Measurements from ENCODE around the gene LRRC32. TPM values are rescaled to one million over a fixed set of nuclear protein-coding genes. Genes with fewer than 3 reads are reported as not detected.

Gene LRRC32
- total and polyA plus RNA-seq, 2 of the 4 experiments (the other 2 are of a cell fraction): 5.2 to 13.7 TPM

DNA sequence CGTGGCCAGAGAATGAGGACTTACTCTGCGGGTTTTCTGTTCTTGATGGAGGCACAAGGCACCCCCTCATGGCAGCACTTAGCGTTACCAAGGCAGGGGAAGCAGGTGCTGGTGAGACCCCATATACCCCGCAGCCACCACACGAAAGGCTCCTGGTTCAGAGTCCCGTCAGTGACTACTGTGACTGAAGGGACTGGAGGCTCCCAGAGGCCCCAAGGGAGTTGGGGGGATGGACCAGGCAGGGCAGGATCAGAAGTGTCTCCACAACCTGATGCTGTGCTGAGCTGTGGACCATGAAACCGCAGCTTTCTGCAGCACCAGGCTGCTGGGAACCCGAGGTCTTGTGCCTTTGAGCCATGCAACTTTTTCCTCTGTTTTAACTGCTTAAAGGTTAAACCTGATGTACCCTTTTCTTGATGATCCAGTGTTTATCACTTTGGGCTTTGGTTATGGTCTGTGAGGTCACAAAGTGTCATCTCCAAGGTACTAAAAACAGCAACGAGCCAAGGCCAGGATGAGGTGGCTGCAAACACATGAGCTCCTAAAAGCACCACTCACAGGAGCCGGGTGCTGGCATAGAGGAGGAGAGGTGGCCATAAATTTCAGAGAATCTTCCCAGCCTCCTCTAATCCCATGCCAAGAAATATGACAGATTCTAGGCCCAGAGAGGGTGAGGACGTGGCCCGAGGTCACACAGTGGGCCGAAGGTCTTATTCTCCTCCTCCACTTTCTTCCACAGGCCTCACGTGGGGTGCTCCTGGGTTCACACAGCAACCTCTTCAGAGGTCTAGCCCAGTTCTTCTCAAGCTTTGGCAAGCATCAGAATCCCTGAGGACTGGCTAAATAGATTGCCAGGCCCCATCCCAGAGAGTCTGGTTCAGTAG lies 4.2 kb upstream of the LRRC32 start:
- ATAC-seq (ENCODE audit: low read depth): no peak
- no peak overlapping the region for H3K56ac ChIP-seq (ENCODE audit: extremely low read depth, insufficient read depth, low read length)
- H4K8ac ChIP-seq (ENCODE audit: low read depth in 2 of 2, low read length in 2 of 2): no peak overlapping the region
- ChIA-PET CTCF (no interaction called here), POLR2A (ENCODE audit: unreplicated experiment) (interaction anchor here (0.5 kb wide), 1 partner anchor 94 kb away, joined by 6 read pairs; no protein-coding TSS in a partner anchor)
- in situ Hi-C loops (cut with MboI; ENCODE audit: low sequenced_read_pairs) (no loop called here), intact Hi-C loops (cut with micrococcal nuclease) (loop anchor here (10.0 kb wide), 1 partner anchor 290 kb away; the partner anchor contains the start of genes GVQW3 and THAP12), dilution Hi-C loops (cut with HindIII; ENCODE audit: low sequenced_read_pairs, unreplicated experiment) (no loop called here)
- no peak overlapping the region for H2BK15ac ChIP-seq (ENCODE audit: low read depth, low read length)
- no peaks in the 10 kb centered on the region for H3K36me3 ChIP-seq (ENCODE audit: control insufficient read depth, insufficient read depth, low read length)
- H3K27ac ChIP-seq (ENCODE audit: insufficient read depth, low read length): no peak overlapping the region
- no peak overlapping the region for H3K4me3 ChIP-seq (ENCODE audit: insufficient read depth, low read depth, low read length)
- no peaks in the 10 kb centered on the region for H3K79me1 ChIP-seq (ENCODE audit: low read depth in 1 of 2, low read length in 2 of 2)
- no peaks in the 10 kb centered on the region for H3K9me3 ChIP-seq (ENCODE audit: control insufficient read depth, insufficient read depth, low read length)
- H3K4me1 ChIP-seq (ENCODE audit: control insufficient read depth, insufficient read depth, low read length): peaks cover 9% of the 10 kb centered on the region
- no peaks in the 10 kb centered on the region for H4K20me1 ChIP-seq (ENCODE audit: insufficient read depth, low read length)
- no peak overlapping the region for H3K4ac ChIP-seq (ENCODE audit: low read depth, low read length)
- no peak overlapping the region for H3K14ac ChIP-seq (replicated peaks; ENCODE audit: low read depth, low read length)
- no peak overlapping the region for H2AK9ac ChIP-seq (replicated peaks; ENCODE audit: low read depth, low read length, poor library complexity)
- H3K9ac ChIP-seq (ENCODE audit: low read depth, low read length): no peak overlapping the region
- H3K23ac ChIP-seq (ENCODE audit: low read depth, low read length): no peak overlapping the region
- no peak overlapping the region for H2BK20ac ChIP-seq (ENCODE audit: low read depth, low read length)
- no peak overlapping the region for H2AFZ ChIP-seq (replicated peaks; ENCODE audit: low read length, poor library complexity)
- no peak for DNase-seq
- H2BK120ac ChIP-seq (ENCODE audit: low read depth, low read length): no peak overlapping the region
- no peak overlapping the region for H2AK5ac ChIP-seq (ENCODE audit: low read depth, low read length)
- H2BK5ac ChIP-seq (ENCODE audit: low read depth, low read length, poor library complexity, severe bottlenecking): no peak overlapping the region
- H3K9me1 ChIP-seq (ENCODE audit: insufficient read depth, low read length): no peaks in the 10 kb centered on the region
- H3K27me3 ChIP-seq (ENCODE audit: control insufficient read depth, insufficient read depth, low read length): 0 out of 2 replicates have a peak, but pooled peaks cover 3% of the 10 kb centered on the region
- TF ChIP-seq RCOR1 (IDR thresholded peaks at IDR 0.05; ENCODE audit: insufficient replicate concordance, low read length) (no peak), NFE2L2 (IDR thresholded peaks at IDR 0.05; ENCODE audit: low read depth, low read length) (no peak), MAFK (IDR thresholded peaks at IDR 0.05; ENCODE audit: low read depth, low read length) (no peak), CHD1 (IDR thresholded peaks at IDR 0.05; ENCODE audit: low read depth, low read length) (no peak), MXI1 (IDR thresholded peaks at IDR 0.05; ENCODE audit: borderline replicate concordance, low read depth, low read length) (no peak)
- TF ChIP-seq, protein P1, sequence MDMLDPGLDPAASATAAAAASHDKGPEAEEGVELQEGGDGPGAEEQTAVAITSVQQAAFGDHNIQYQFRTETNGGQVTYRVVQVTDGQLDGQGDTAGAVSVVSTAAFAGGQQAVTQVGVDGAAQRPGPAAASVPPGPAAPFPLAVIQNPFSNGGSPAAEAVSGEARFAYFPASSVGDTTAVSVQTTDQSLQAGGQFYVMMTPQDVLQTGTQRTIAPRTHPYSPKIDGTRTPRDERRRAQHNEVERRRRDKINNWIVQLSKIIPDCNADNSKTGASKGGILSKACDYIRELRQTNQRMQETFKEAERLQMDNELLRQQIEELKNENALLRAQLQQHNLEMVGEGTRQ (IDR thresholded peaks at IDR 0.05; ENCODE audit: low read depth, low read length): no peak
- TF ChIP-seq, protein P2, sequence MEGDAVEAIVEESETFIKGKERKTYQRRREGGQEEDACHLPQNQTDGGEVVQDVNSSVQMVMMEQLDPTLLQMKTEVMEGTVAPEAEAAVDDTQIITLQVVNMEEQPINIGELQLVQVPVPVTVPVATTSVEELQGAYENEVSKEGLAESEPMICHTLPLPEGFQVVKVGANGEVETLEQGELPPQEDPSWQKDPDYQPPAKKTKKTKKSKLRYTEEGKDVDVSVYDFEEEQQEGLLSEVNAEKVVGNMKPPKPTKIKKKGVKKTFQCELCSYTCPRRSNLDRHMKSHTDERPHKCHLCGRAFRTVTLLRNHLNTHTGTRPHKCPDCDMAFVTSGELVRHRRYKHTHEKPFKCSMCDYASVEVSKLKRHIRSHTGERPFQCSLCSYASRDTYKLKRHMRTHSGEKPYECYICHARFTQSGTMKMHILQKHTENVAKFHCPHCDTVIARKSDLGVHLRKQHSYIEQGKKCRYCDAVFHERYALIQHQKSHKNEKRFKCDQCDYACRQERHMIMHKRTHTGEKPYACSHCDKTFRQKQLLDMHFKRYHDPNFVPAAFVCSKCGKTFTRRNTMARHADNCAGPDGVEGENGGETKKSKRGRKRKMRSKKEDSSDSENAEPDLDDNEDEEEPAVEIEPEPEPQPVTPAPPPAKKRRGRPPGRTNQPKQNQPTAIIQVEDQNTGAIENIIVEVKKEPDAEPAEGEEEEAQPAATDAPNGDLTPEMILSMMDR (conservative IDR thresholded peaks at IDR 0.05; ENCODE audit: low read depth, low read length): no peak
- H3K4me2 ChIP-seq (ENCODE audit: low read depth, low read length): no peak overlapping the region
- no TSS peak for BruUV-seq (replicated peaks)
- no peak overlapping the region for H4K5ac ChIP-seq (ENCODE audit: low read depth, low read length)
- WGBS, 2 experiments (ENCODE audit: extremely low coverage in 2 of 2, insufficient read length in 1 of 2): no CpG with 5 or more reads among the region's 14 CpGs
- H3K18ac ChIP-seq (ENCODE audit: low read depth, low read length): no peak overlapping the region
- H4K91ac ChIP-seq (ENCODE audit: insufficient read depth, low read depth, low read length): no peak overlapping the region

All from IMR-90 (cell line).